Keratinocyte (primary cell): ENCODE results near the gene VTI1A. TPM values are rescaled to one million over a fixed set of nuclear protein-coding genes. Genes with fewer than 3 reads are reported as not detected.

Experiments used
- DNase-seq: peaks from one replicate; pipeline ENCODE4 v3.0.0-alpha.2; 2011; ENCODE audit warnings: low read depth, missing footprints, low spot score
- FAIRE-seq: peaks from 2 replicates; lab custom pipeline; 2011; peaks lifted over from hg19 to GRCh38; lab: Jason Lieb, UNC
- H2AFZ ChIP-seq: 2 replicates; pipeline ENCODE4 v1.6.0; 2012; ENCODE audit warnings: low read length, control low read depth, inconsistent platforms; ENCODE audit not compliant: control insufficient read depth
- H3K27ac ChIP-seq: 2 replicates; pipeline ENCODE4 v1.5.1; 2011; ENCODE audit warnings: low read length; ENCODE audit not compliant: control insufficient read depth, insufficient read depth
- H3K27me3 ChIP-seq: 3 replicates; pipeline ENCODE4 v1.6.0; 2011; ENCODE audit warnings: low read length; ENCODE audit not compliant: control insufficient read depth, insufficient read depth; ENCODE audit errors: extremely low read depth
- H3K36me3 ChIP-seq, 2 experiments: 2 replicates in 1 of 2; 3 replicates in 1 of 2; pipeline ENCODE4 v1.5.1; 2011; ENCODE audit warnings: low read length in 2 of 2, mild to moderate bottlenecking in 1 of 2; ENCODE audit not compliant: control insufficient read depth in 2 of 2, insufficient read depth in 2 of 2; ENCODE audit errors: extremely low read depth in 1 of 2
- H3K4me1 ChIP-seq: 3 replicates; pipeline ENCODE4 v1.5.1; 2011; ENCODE audit warnings: low read length; ENCODE audit not compliant: control insufficient read depth, insufficient read depth; ENCODE audit errors: extremely low read depth
- H3K4me2 ChIP-seq: 3 replicates; pipeline ENCODE4 v1.6.0; 2011; ENCODE audit warnings: low read depth, low read length; ENCODE audit not compliant: control insufficient read depth, insufficient read depth; ENCODE audit errors: extremely low read depth
- H3K4me3 ChIP-seq, 3 experiments: fragments of 200-600 bp in 1 of 3; sonication (generic) in 1 of 3; 2 replicates in 2 of 3; 3 replicates in 1 of 3; pipeline ENCODE4 v1.5.1; 2011 to 2016; ENCODE audit warnings: low read length in 3 of 3, mild to moderate bottlenecking in 3 of 3, control low read depth in 2 of 3, inconsistent platforms in 1 of 3, low read depth in 1 of 3, mixed read lengths in 1 of 3, mixed run types in 1 of 3, moderate library complexity in 1 of 3; ENCODE audit not compliant: control insufficient read depth in 2 of 3, insufficient read depth in 2 of 3; ENCODE audit errors: extremely low read depth in 1 of 3
- H3K79me2 ChIP-seq: 2 replicates; pipeline ENCODE4 v1.6.0; 2012; ENCODE audit warnings: low read length; ENCODE audit not compliant: control insufficient read depth, insufficient read depth
- H3K9ac ChIP-seq: 3 replicates; pipeline ENCODE4 v1.6.0; 2011; ENCODE audit warnings: low read length; ENCODE audit not compliant: control insufficient read depth, insufficient read depth; ENCODE audit errors: extremely low read depth
- H3K9me1 ChIP-seq: 3 replicates; pipeline ENCODE4 v1.6.0; 2011; ENCODE audit warnings: low read length; ENCODE audit not compliant: control insufficient read depth, insufficient read depth; ENCODE audit errors: extremely low read depth
- H3K9me3 ChIP-seq: 2 replicates; pipeline ENCODE4 v1.5.1; 2012; ENCODE audit warnings: low read depth, low read length; ENCODE audit not compliant: control insufficient read depth
- H4K20me1 ChIP-seq: 3 replicates; pipeline ENCODE4 v1.6.0; 2011; ENCODE audit warnings: low read length; ENCODE audit not compliant: control insufficient read depth, insufficient read depth; ENCODE audit errors: extremely low read depth
- CTCF ChIP-seq, 3 experiments: IDR thresholded peaks in 1 of 3; conservative IDR thresholded peaks in 1 of 3; optimal IDR thresholded peaks in 1 of 3; 2 replicates in 2 of 3; 3 replicates in 1 of 3; pipeline versions ENCODE3 to v1.5.1; 2011; ENCODE audit warnings: low read length in 3 of 3, mild to moderate bottlenecking in 3 of 3, moderate library complexity in 2 of 3, control low read depth in 1 of 3, inconsistent platforms in 1 of 3; ENCODE audit not compliant: insufficient read depth in 2 of 3; ENCODE audit errors: extremely low read depth in 1 of 3
- EZH2 ChIP-seq: IDR thresholded peaks from one replicate; pipeline ENCODE4 v1.6.1; 2012; ENCODE audit warnings: inconsistent platforms, mild to moderate bottlenecking, low read length, moderate library complexity
- dilution Hi-C: fragments of 300-500 bp; cut with MboI; formaldehyde crosslinking; loops from one replicate; pipeline ENCODE4 v1.7.0; 2020; ENCODE audit warnings: low sequenced_read_pairs; ENCODE audit not compliant: extremely low pct_ligation_motif_present
- polyA plus RNA-seq, 5 experiments: library from polyadenylated mRNA; depleted of rRNA in 3 of 5; stranded (reverse) in 3 of 5; stranded (forward) in 1 of 5; unstranded in 1 of 5; fragments of >200 nt; gene quantifications; 1 replicate in 1 of 5; 2 replicates in 3 of 5; 3 replicates in 1 of 5; pipeline versions ENCODE4 v1.2.1 to v1.2.3, GENCODE V29; 2011 to 2012; ENCODE audit warnings: missing spikeins in 2 of 5, low read depth in 1 of 5, low replicate concordance in 1 of 5

The VTI1A gene
- polyA plus RNA-seq, 1 donor (not counting 4 experiments of a cell fraction or from before 2014, with no cell fraction given), result 18.5 TPM

DNA sequence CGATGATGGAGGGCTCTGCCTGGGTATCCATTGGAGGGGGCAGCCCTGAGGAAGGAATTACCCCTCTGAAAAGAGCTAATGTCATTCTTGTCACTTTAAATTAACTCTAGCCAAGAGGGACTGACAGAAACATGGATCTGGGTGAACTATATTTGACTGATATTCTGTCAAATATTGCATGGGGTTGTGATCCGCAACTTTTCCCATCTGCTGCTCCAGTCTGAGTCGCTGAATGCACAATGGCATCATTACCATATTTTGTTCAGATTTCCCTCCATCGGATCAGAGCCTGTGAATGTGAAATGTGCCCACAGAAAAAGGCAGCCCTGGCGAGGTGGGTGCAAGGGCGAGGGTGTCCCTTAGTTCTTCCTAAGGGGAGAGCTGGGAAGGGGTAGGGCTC lies 402.5 kb downstream of the VTI1A start:
- H4K20me1 ChIP-seq, result no peaks in the 10 kb centered on the region
- TF ChIP-seq CTCF (optimal IDR thresholded peaks at IDR 0.05 in 1 of 3, IDR thresholded peaks at IDR 0.05 in 1 of 3, conservative IDR thresholded peaks at IDR 0.05 in 1 of 3; ENCODE audit: extremely low read depth in 1 of 3, insufficient read depth in 2 of 3, low read length in 3 of 3), result no peak
- TF ChIP-seq EZH2, result no peak
- H3K9me1 ChIP-seq, result no peaks in the 10 kb centered on the region
- peaks cover 3% of the 10 kb centered on the region for H3K27me3 ChIP-seq
- H3K36me3 ChIP-seq, result no peaks in the 10 kb centered on the region
- DNase-seq (no peak), FAIRE-seq (no peak)
- dilution Hi-C loops, result no loop called here
- H3K9ac ChIP-seq, result no peak overlapping the region
- no peak overlapping the region for H3K4me3 ChIP-seq
- H3K79me2 ChIP-seq, result no peaks in the 10 kb centered on the region
- no peaks in the 10 kb centered on the region for H3K9me3 ChIP-seq
- H3K27ac ChIP-seq, result no peak overlapping the region
- H3K4me2 ChIP-seq, result no peak overlapping the region
- no peaks in the 10 kb centered on the region for H3K4me1 ChIP-seq
- H2AFZ ChIP-seq, result no peak overlapping the region

DNA sequence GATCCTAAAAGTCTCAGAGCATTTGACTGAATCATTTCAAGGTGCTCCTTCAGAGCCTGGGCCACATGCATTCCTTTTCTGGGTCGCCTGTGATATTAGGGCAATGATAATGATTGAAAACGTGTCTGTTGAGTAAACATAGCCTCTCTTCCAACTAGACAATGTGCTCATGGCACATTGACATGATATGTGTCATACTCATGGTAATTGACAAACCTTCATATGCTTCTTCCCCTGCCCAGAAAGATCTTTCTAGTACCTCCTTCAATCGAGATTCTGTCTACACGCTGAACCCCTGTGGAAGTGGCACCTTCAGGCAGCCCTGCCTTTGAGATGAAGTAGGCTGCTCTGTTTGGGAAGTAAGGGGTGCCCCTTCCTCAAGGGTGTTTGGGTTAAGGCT lies 404.2 kb downstream of the VTI1A start:
- no peak overlapping the region for H2AFZ ChIP-seq
- no peak overlapping the region for H3K4me3 ChIP-seq
- H3K4me2 ChIP-seq, result no peak overlapping the region
- H3K9me1 ChIP-seq, result no peaks in the 10 kb centered on the region
- H3K9me3 ChIP-seq, result no peaks in the 10 kb centered on the region
- dilution Hi-C loops, result no loop called here
- no peaks in the 10 kb centered on the region for H4K20me1 ChIP-seq
- no peak overlapping the region for H3K27ac ChIP-seq
- DNase-seq, result no peak
- peaks cover 3% of the 10 kb centered on the region for H3K27me3 ChIP-seq
- no peak overlapping the region for H3K9ac ChIP-seq
- FAIRE-seq, result no peak
- H3K4me1 ChIP-seq, result no peaks in the 10 kb centered on the region
- H3K36me3 ChIP-seq, result no peaks in the 10 kb centered on the region
- H3K79me2 ChIP-seq, result no peaks in the 10 kb centered on the region
- TF ChIP-seq CTCF (optimal IDR thresholded peaks at IDR 0.05 in 1 of 3, IDR thresholded peaks at IDR 0.05 in 1 of 3, conservative IDR thresholded peaks at IDR 0.05 in 1 of 3; ENCODE audit: extremely low read depth in 1 of 3, insufficient read depth in 2 of 3, low read length in 3 of 3), result no peak
- TF ChIP-seq EZH2, result no peak
